GM18858 (cell line): ENCODE results near the gene SDK2.
"Not testable (repeated sequence)": the region's sequence is repeated elsewhere in the genome, so short reads cannot be mapped to it uniquely, and the experiment has no call there.

Experiments
- ATAC-seq: cut with Tn5 transposase; IDR thresholded peaks from one replicate; pipeline ENCODE4 v1.9.1; 2021; ENCODE audit not compliant: unreplicated experiment

Gene SDK2

DNA sequence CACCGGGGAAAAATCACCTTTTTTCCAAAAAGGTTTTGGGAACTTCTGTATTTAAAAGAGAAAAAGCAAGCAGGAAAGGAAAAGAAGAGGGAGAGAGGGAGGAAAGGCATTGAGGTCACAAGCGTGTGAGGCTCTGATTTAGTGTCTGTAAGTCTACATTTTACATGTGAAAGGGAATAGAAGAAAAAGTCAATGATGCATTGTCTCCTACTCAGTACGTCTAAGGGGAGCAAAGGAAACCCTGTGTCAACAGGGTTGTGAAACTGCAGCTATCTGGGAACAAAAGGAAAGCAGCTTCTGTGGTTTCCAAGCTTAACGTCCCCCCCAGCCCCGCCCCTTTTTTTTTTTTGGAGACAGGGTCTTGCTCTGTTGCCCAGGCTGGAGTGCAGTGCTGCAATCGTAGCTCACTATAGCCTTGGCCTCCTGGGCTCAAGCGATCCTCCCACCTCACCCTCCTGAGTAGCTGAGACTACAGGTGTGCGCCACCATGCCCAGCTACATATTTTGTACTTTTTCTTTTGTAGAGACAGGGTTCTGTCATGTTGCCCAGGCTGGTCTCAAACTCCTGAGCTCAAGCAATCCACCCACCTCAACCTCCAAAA is 330.6 kb downstream of the SDK2 start:
- no peak for ATAC-seq

GRCh38 chr17:73312887-73313286 is 331.4 kb downstream of the SDK2 start:
- ATAC-seq = not testable (repeated sequence)

- peak; percentile 78 for ATAC-seq
Observed at GRCh38 chr17:73311781-73312641, 332.2 kb downstream of the SDK2 start, which contains the start of gene CDC42EP4. TSS of gene CDC42EP4 (minus strand) at chr17:73312001. CDS start at chr17:73286500, 25,501 bp downstream.

DNA sequence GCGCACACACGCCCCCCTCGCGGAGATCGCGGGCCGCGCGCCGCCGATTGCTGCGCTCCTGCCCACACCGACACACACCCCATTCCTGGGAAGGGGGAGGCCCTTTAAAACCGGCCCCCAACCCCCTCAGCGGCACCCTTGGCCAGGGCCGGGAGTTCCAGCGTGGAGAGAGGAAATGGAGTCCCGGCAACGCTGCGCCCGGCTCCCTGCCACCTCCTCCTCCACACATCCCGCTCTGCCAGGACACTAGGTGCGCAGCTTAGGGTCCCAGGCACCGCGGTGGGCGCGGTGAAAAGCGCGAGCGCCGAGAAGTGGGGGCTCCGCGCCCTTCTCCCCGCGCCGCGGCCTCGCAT is 332.8 kb downstream of the SDK2 start:
- peak; percentile 2 for ATAC-seq

DNA sequence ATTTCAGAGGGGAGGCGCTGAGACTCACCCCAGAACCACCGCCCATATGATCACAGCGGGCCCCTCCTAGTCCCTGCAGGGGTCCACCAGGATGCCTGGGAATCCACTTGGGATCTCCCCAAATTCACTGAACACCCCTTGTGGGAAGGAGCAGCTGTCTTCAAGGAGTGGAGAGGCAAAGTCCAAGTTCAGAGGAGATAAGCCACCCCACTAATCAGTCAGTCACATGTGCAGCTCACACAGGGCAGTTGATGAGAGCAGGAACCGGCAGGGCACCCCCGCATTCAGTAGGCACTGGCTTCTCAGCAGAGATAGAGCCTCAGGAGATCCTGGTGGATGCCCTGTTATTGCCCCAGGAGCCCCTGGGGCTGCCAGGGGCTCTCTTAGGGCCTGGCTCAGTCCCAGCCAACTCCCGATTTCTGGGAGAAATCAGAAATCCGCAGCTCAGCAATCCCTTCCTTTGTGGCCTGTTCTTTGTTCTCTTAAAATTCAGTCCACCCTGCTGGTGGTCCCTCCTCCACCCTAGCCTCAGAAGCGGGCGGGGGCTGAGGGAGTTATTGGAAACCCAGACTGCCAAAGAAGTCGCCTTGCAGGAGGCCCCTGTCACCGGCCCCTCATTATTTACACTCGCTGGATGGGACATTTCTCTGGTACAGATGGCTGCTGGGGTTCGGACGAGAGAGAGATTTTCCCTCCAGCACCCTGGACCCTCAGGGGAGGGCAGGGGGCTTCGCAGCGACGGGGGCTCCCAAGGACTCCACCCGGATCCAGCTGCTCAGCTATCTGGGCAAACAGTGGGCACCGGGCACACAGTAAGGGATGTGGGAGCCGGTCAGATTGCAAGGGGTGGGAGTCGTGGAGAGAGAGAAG is 334.3 kb downstream of the SDK2 start:
- no peak for ATAC-seq

- ATAC-seq = not testable (repeated sequence)
Observed at GRCh38 chr17:73308959-73309358, 335.3 kb downstream of the SDK2 start.

- ATAC-seq = no peak
Observed at GRCh38 chr17:73308017-73308823, 336.0 kb downstream of the SDK2 start.

DNA sequence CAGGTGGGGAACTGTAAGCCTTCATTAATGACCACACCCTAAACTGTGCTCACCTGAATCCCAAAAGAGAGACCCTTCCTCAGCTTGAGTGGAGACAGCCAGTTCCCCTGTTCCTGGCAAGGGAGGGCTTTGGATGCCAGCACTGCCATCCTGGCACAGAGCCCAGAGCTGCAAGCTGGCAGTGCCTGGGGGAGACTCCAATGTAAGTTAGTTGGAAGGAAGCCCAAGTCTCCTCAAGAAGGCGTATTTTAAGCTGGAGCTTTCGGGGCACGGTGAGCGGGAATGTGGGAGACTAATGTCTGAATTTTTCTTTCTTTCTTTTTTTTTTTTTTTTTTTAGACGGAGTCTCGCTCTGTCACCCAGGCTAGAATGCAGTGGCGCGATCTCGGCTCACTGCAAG is 337.1 kb downstream of the SDK2 start:
- ATAC-seq = no peak

DNA sequence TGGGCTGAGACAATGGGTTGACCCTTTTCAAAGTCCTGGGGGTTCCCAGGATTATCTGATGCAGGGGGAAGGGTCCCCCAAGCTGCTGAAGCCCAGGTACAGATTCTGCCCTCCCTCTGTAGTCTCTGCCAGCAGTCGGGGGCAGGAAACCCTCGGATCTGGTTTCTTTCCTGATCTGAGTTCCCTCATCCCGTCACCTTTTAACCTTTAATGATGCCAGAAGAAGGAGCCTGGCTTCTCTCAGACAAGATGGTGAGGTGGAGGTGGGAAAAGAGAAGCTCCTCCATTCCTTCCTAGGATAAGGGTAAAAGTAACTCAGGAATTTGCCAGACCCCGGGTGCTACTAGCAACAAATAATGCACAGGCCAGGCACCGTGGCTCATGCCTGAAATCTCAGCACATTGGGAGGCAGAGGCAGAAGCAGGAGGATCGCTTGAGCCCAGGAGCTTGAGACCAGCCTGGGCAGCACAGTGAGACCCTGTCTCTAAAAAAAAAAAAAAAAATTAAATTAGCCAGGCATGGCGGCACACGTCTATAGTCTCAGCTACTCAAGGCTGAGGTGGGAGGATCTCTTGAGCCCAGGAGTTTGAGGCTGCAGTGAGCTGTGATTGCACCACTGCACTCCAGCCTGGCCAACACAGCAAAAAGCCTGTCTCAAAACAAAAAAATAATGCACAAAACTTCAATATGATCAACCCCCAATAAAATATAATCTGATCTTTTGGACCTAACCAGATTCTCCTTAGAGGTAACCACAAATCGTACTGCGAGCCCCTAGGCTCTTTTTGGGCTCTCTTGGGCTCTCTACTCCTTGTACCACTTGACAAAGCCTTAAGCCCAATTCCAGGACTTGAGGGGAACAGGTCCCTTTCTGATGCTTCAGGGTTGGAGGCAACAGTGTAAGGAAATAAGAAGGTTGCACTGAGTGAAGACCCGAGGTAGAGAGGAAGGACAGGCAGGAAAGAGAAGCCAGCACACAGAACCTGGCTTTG is 338.1 kb downstream of the SDK2 start:
- no peak for ATAC-seq

GRCh38 chr17:73304971-73305812 is 339.1 kb downstream of the SDK2 start:
- ATAC-seq = no peak

DNA sequence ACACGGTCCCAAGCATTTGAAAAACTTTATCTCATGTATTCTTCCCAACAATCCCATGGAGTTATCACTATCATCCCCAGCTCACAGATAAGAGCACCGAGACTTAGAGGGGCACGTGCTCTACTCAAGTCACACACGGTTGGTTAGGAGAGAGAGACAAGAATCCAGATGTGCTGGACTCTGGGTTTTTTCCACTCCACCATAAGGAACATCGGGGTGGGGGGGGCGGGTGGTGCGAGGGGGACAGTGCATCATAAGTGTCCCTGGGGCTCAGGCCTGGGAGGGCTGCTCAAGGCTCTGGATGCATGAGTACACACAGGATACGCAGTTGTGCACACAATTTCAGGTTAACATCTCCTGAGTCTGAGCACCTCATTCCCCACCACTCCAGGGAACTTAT is 339.8 kb downstream of the SDK2 start:
- no peak for ATAC-seq

- no peak for ATAC-seq
Observed at GRCh38 chr17:73302189-73302588, 342.1 kb downstream of the SDK2 start.

- no peak for ATAC-seq
Observed at GRCh38 chr17:73301369-73301768, 342.9 kb downstream of the SDK2 start.

DNA sequence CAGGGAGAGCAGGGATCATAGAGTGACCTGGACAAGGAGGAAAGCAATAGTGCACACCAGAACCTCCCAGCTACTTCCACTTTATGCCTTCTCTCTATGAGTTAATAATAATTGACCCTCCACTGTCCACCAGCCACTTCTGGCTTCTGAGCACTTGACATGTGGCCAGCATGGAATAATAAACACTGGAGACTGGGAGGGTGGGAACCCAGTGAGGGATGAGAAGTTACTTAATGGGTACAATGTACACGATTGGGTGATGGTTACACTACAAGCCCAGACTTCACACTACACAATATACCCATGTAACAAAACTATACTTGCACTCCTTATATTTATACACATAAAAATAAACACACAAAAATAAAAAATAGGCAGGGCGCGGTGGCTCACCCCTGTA is 343.9 kb downstream of the SDK2 start:
- ATAC-seq = no peak

DNA sequence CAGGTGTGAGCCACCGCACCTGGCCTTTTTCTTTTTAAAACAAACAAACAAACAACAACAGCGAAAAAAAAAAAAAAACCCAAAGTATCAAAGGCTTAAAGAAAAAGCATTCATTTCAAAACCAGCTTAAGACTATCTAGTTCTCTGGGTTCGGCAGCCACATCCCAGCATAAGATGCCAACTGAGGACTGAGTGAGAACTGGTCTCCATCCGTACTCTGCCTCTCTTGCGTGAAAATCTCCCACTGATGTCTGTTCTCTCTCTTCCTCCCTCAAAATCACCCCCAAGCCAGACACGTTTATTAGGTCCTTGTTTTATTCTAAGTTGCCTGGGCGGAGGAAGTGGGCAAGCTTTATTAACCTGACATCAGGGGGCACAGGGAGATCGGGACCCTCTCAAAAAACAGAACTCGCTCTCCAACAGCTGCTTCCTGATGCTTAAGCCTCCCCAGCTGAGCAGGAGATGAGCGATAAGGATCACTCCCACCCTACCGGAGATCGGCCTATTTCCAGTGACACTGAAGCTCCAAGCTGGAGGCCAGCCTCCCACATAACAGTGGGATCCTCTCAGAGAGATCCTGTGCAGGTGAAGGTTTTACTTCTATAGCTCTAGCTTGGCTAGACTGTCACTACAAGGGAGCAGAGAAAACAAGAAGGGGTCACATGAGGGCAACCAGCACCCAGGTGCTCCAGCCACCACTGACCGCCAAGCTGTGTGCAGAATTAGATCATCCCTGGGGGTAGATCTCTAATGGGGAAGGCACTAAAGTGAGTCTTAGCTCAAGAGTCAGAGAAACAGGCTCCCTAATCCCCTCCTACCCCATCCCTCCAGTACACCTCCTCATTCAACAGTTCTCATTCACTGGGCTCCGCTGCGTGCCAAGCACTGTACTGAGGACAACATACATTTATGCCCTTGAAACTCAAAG is 346.0 kb downstream of the SDK2 start:
- peak; percentile 57 for ATAC-seq

DNA sequence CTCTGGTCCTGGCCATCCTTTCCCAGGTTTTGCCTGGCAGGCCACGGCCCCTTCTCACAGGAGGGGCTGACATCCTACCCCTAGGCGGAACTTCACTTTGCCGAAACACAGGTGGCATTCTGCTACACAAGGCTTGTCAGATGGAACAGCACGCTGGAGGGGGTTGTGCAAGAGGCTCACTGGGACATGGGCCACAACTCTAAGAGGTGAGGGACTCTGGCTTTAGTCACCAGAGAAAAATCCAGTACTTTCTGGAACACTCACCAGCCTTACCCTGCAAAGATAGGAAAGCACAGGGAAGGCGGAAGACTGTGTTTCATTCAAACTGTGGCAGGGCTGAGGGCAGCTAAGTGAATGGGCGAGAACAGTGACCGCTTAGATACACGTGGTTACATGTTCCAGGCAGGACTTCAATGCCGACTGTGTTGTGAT is 350.7 kb downstream of the SDK2 start:
- no peak for ATAC-seq

GRCh38 chr17:73293031-73293430 is 351.2 kb downstream of the SDK2 start:
- no peak for ATAC-seq
